Measurements from ENCODE around the gene MTMR4.

The MTMR4 gene

DNA sequence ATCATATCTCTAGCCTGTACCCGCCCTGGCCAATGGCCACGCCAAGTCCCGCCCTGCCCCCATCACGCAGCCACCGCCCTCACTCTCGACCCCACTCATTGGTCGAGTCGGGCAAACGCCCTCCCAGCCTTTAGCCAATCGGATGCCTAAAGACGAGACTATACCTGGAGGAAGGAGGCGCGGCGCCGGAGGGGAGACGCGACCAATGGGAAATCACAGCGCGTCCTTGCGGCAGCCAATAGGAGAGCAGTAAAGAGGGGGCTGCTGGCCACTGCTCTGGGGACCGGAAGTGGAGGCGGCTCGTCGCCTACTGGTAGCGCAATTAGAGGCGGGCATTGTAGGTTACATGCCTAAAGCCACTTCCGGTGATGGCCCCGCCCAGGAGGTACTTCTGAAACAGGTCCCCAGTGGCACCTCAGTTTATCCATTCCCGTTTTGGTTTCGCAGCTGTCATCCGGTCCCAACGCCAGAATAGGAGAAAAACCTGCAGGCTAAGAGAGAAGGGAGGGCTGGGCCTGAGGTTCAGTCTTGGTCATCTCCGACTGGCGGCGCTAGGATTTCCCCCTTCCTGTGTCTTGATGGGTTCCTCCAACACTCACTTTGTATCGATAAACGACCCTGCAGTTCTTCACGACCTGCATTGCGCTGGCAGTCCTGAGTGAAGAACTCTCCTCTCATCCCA lies 3.6 kb upstream of the MTMR4 start:
- in situ Hi-C loops (cut with MboI; ENCODE audit: low pct_unique_long_range_greater_than_20kb, low sequenced_read_pairs, unreplicated experiment) = no loop called here
- DNase-seq (ENCODE audit: low spot score) = peak; percentile 96
- TF ChIP-seq CTCF (IDR thresholded peaks at IDR 0.05; ENCODE audit: extremely low read depth, insufficient read depth, missing control alignments) = no peak

DNA sequence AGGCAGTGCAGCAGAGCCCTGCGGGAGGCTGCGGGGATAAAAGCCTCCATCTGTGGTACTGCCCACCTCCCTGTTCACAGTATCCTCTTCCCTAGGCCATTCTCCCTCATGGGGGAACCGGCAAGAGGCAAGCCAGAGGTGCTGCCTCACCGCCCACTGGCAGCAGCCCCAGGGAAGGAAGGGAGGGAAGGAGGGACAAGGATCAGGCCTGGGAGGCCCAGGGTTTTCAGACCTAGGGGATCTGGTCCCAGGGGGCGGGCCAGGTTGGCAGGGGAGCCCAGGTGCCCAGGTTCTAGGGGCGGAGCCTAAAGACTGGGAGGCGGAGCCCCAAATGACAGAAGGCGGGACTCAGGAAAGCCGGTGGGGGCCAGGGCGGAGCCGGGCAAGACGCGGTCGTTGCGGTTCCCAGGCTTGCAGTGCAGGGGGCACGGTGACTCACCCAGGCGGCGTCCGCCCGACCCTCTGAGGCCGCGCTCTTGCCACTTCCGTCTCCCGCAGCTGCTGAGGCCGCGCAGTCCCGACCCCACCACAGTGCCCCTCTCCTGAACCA lies 3.0 kb upstream of the MTMR4 start:
- no peak for DNase-seq (ENCODE audit: low spot score)
- no peak for TF ChIP-seq CTCF (IDR thresholded peaks at IDR 0.05; ENCODE audit: extremely low read depth, insufficient read depth, missing control alignments)
- in situ Hi-C loops (cut with MboI; ENCODE audit: low pct_unique_long_range_greater_than_20kb, low sequenced_read_pairs, unreplicated experiment) = no loop called here

DNA sequence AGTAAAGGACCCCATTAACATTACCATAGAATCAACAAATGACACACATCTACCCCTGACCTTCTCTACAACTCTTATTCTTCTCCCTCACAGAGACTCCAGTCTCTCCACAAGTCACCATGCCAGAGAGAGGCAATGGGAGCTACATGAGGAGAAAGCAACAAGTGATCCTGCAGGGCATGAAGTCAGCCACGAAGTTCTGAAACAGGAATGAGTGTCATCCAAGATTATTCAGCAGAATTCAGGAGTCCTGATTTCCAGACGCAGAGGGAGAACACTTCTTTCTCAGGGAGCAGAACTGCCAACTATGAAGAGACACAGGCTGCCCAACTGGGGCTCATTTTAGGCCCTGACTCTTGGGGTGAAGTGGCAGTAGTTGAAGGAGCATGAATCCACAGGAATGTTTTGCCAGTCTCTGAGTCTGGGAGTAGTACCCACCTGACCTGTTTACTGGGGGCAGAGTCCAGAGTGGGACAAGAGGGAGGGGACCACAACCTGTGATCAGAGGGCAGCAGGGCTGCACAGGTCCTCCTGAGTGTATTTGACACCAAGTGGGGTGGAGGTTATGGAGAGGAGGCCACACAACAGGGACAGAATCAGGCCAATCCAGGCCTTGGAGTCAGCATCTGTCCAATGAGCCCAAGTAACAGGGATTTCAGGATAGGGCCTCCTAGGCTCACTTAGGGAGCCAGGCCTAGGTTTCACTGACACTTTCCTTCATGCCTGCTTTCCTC lies 2.4 kb upstream of the MTMR4 start:
- in situ Hi-C loops (cut with MboI; ENCODE audit: low pct_unique_long_range_greater_than_20kb, low sequenced_read_pairs, unreplicated experiment) = no loop called here
- DNase-seq (ENCODE audit: low spot score) = no peak

GRCh38 chr17:58515286-58515685 lies 848 bp upstream of the MTMR4 start:
- TF ChIP-seq CTCF (IDR thresholded peaks at IDR 0.05; ENCODE audit: extremely low read depth, insufficient read depth, missing control alignments) = no peak
- in situ Hi-C loops (cut with MboI; ENCODE audit: low pct_unique_long_range_greater_than_20kb, low sequenced_read_pairs, unreplicated experiment) = no loop called here
- no peak for DNase-seq (ENCODE audit: low spot score)

More for the DNA sequence above, 2.4 kb upstream of the MTMR4 start:
- no peak for TF ChIP-seq CTCF (IDR thresholded peaks at IDR 0.05; ENCODE audit: extremely low read depth, insufficient read depth, missing control alignments)

GRCh38 chr17:58514770-58515157 lies 326 bp upstream of the MTMR4 start:
- in situ Hi-C loops (cut with MboI; ENCODE audit: low pct_unique_long_range_greater_than_20kb, low sequenced_read_pairs, unreplicated experiment) = no loop called here
- DNase-seq (ENCODE audit: low spot score) = no peak
- no peak for TF ChIP-seq CTCF (IDR thresholded peaks at IDR 0.05; ENCODE audit: extremely low read depth, insufficient read depth, missing control alignments)

GRCh38 chr17:58513267-58513964 lies 1.0 kb downstream of the MTMR4 start:
- DNase-seq (ENCODE audit: low spot score) = peak; percentile 49

More at GRCh38 chr17:58513267-58513964, 1.0 kb downstream of the MTMR4 start:
- in situ Hi-C loops (cut with MboI; ENCODE audit: low pct_unique_long_range_greater_than_20kb, low sequenced_read_pairs, unreplicated experiment) = no loop called here
- no peak for TF ChIP-seq CTCF (IDR thresholded peaks at IDR 0.05; ENCODE audit: extremely low read depth, insufficient read depth, missing control alignments)
